Peyer's patch (tissue), 4 donors: ENCODE results near the gene SCYL1. TPM values are rescaled to one million over a fixed set of nuclear protein-coding genes. Genes with fewer than 3 reads are reported as not detected.

Experiments
- DNase-seq, 3 donors: peaks; one replicate each; pipeline ENCODE4 v3.0.0-alpha.2; 2017 to 2019
- H3K27ac ChIP-seq, 4 donors: fragments of 200-600 bp; sonication (generic); one replicate each; pipeline ENCODE4 v1.5.1; 2016 to 2019
- H3K27me3 ChIP-seq, 2 donors: fragments of 200-600 bp; sonication (generic); one replicate each; pipeline ENCODE4 v1.5.1; 2019
- H3K36me3 ChIP-seq, 3 donors: fragments of 200-600 bp; sonication (generic); one replicate each; pipeline ENCODE4 v1.5.1; 2016 to 2019
- H3K4me1 ChIP-seq, 4 donors: fragments of 200-600 bp; sonication (generic); one replicate each; pipeline ENCODE4 v1.5.1; 2016 to 2019
- H3K4me3 ChIP-seq, 4 donors: fragments of 200-600 bp; sonication (generic); 1 replicate in 3 of 4; 2 replicates in 1 of 4; pipeline ENCODE4 v1.5.1; 2016 to 2019; ENCODE audit warnings: mild to moderate bottlenecking in 1 of 4
- H3K9me3 ChIP-seq, 4 donors: fragments of 200-600 bp; sonication (generic); one replicate each; pipeline ENCODE4 v1.5.1; 2016 to 2019; ENCODE audit warnings: mild to moderate bottlenecking in 1 of 4
- POLR2A ChIP-seq, 2 donors: fragments of 450-650 bp; IDR thresholded peaks; one replicate each; pipeline ENCODE4 v1.5.1; 2017; ENCODE audit warnings: antibody characterized with exemption in 2 of 2, mild to moderate bottlenecking in 2 of 2, moderate library complexity in 2 of 2
- total RNA-seq, 4 donors: library from RNA; depleted of rRNA; stranded (reverse); fragments of >200 nt; gene quantifications; one replicate each; pipeline ENCODE4 v1.1.0, GENCODE V29; 2016
- TF ChIP-seq, protein P1 (sequence below), 6 experiments: fragments of 450-650 bp in 4 of 6; fragments of 200-600 bp in 2 of 6; sonication (generic) in 1 of 6; IDR thresholded peaks; one replicate each; pipeline ENCODE4 v1.5.1; 2017 to 2019; ENCODE audit warnings: antibody characterized with exemption in 6 of 6, mild to moderate bottlenecking in 3 of 6, moderate library complexity in 1 of 6

Gene SCYL1
- total RNA-seq, 4 donors from 2014 or later, result 73.4 to 88.1 (median 79.0) TPM

DNA sequence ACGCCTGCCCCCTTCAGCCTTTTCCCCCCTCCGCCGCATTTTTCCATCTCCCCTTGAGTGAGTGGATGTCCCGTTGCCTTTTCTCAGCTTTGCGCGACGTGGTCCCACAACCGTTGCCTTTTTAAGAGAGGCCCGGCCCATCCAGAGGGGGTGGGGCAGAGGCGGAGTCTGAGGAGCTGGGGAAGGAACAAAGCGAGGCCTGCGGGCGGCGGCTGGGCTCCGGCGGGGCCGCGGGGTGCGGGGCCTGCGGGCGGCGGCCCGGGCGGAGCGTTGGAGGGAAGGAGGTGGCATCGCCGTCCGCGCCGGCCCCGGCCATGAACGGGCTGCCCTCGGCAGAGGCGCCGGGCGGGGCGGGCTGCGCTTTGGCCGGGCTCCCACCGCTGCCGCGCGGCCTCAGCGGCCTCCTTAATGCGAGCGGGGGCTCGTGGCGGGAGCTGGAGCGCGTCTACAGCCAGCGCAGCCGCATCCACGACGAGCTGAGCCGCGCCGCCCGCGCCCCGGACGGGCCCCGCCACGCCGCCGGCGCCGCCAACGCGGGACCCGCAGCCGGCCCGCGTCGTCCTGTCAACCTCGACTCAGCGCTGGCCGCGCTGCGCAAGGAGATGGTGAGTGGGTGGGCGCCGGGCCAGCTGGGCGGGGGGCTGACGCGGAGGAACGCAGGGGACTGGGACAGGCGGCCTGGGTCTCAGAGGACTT is 47.6 kb downstream of the SCYL1 start, which contains the start of gene FAM89B:
TSS of gene FAM89B (plus strand) at position 183 of the 696 bp plus-strand sequence. CDS start at position 315, 132 bp downstream.
- peak; percentile 95 to 97 (median 95) for DNase-seq
- peak within 1 kb of the TSS; percentile 77 to 96 (median 87) for H3K4me3 ChIP-seq
- H3K36me3 ChIP-seq, result no peaks in the 10 kb centered on the region
- peaks cover 8 to 68% (median 41%) of the 10 kb centered on the region in 4 donors for H3K4me1 ChIP-seq
- TF ChIP-seq POLR2A (IDR thresholded peaks at IDR 0.05), result peak in 1 of 2 donors; percentile 74
- TF ChIP-seq, protein P1, sequence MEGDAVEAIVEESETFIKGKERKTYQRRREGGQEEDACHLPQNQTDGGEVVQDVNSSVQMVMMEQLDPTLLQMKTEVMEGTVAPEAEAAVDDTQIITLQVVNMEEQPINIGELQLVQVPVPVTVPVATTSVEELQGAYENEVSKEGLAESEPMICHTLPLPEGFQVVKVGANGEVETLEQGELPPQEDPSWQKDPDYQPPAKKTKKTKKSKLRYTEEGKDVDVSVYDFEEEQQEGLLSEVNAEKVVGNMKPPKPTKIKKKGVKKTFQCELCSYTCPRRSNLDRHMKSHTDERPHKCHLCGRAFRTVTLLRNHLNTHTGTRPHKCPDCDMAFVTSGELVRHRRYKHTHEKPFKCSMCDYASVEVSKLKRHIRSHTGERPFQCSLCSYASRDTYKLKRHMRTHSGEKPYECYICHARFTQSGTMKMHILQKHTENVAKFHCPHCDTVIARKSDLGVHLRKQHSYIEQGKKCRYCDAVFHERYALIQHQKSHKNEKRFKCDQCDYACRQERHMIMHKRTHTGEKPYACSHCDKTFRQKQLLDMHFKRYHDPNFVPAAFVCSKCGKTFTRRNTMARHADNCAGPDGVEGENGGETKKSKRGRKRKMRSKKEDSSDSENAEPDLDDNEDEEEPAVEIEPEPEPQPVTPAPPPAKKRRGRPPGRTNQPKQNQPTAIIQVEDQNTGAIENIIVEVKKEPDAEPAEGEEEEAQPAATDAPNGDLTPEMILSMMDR (IDR thresholded peaks at IDR 0.05), result peak in 2 of 6 experiments; percentile 5 to 9
- H3K9me3 ChIP-seq, result no peaks in the 10 kb centered on the region
- peak within 1 kb of the TSS; percentile 90 to 97 (median 94) for H3K27ac ChIP-seq
- H3K27me3 ChIP-seq, result no peaks in the 10 kb centered on the region

DNA sequence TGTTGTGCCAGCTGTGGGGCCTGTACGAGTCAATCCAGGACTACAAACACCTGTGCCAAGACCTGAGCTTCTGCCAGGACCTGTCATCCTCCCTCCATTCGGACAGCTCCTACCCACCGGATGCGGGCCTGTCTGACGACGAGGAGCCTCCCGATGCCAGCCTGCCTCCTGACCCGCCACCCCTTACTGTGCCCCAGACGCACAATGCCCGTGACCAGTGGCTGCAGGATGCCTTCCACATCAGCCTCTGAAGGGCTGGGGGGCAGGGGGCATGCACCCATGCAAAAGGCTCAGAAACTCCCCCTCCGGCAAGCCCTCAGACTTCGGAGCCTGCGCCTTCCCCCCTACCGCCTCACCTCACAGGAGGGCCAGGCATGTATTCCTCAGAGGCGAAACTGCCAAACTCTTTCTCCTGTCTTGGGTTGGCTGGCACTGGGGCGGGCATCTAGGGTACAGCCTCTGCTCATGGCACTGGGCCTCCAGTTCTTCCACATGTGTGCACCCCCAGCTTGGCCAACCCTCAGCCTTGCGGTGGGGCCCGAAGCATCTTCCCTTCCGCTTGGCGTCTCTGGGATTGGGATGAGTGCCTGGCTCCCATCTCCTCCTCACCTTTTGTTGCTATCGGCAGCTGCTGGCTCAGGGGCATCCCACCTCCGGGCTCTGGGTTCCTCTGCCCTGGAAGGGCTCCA is 48.7 kb downstream of the SCYL1 start:
- Histone ChIP-seq H3K4me3 (peak overlapping the region; percentile 77 to 96 (median 87)), H3K36me3 (no peaks in the 10 kb centered on the region), H3K4me1 (peaks cover 10 to 68% (median 45%) of the 10 kb centered on the region in 4 donors), H3K27me3 (no peaks in the 10 kb centered on the region), H3K27ac (peak overlapping the region; percentile 90 to 97 (median 94)), H3K9me3 (no peaks in the 10 kb centered on the region)
- TF ChIP-seq POLR2A (IDR thresholded peaks at IDR 0.05), result no peak
- TF ChIP-seq, protein P1 (IDR thresholded peaks at IDR 0.05), result no peak
- DNase-seq, result no peak

DNA sequence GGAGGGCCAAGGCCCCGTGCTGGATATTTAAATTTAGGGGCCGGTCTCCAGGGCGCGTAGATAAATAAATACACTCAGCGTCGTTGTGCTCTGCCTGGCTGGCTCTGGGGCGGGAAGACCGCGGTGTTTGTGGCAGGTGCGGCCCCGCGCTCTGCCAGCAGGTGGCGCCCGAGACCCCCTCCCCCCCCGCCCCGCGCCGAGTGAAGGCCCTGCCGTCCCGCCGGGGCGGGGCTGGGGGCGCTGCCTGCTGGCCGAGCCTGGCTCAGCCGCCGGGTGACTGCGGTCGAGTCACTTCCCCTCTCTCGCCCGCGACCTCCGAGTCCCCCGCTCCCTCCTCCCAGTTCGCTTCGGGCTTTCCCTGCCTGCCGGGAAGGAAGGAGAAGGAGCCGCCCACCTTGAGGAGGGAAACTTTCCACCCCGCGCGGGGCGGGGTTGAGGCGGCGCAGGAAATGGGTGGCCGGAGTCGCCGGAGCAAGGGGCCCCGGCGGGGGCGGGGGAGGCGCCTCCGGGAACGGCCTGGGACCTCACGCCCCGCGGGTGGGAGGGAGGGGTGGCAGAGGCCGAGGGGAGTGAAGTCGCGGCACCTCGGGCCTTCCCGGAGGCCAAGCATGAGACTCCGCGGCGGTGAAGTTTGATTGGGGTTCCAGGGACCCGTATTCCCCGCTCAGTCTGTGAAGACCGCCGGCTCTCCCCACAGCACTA is 49.4 kb downstream of the SCYL1 start:
- peak; percentile 17 to 56 for TF ChIP-seq POLR2A (IDR thresholded peaks at IDR 0.05)
- TF ChIP-seq, protein P1 (IDR thresholded peaks at IDR 0.05), result peak; percentile 88 to 100 (median 95)
- H3K9me3 ChIP-seq, result no peaks in the 10 kb centered on the region
- H3K27me3 ChIP-seq, result no peaks in the 10 kb centered on the region
- peak overlapping the region; percentile 90 to 97 (median 94) for H3K27ac ChIP-seq
- H3K36me3 ChIP-seq, result no peaks in the 10 kb centered on the region
- peak overlapping the region; percentile 77 to 96 (median 87) for H3K4me3 ChIP-seq
- peaks cover 10 to 67% (median 40%) of the 10 kb centered on the region in 4 donors for H3K4me1 ChIP-seq
- DNase-seq, result peak; percentile 84 to 94 (median 94)

DNA sequence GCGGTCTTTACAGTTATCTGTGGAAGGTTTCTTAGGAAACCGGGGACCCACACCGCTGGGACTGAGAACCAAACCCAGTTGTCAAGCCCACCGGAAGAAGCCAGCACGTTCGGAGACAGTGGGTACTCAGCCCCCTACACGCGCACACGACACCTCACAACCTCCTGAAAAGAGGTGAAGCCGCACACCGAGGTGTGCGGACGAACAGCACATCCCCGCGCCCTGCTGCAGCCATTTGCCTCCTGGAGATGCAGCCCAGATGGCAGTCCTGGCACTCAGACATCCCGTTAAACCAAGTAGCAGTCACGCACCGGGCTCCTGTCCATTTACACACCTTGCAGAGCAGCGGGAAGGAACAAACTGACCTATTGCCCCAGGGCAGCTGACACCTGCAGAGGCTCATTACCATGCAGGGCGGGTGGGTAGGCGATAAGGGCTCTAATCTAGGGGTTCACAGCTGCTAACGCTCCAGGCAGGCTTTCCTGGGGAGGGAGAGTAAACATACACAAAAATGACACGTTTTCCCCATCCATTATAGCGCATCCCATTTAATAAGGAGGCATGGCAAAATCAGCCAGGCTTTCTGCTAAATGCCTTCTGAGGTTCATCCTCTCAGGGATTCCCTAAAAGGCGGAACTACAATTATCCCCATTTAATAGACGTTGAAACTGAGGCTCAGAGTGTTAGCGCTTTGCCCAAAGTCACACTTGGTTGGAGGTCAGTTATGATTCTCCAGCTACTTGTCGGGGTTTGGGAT is 50.1 kb downstream of the SCYL1 start:
- H3K27me3 ChIP-seq, result no peaks in the 10 kb centered on the region
- H3K9me3 ChIP-seq, result no peaks in the 10 kb centered on the region
- peak overlapping the region; percentile 77 to 96 (median 87) for H3K4me3 ChIP-seq
- DNase-seq, result peak; percentile 45 to 86 (median 79)
- peak overlapping the region; percentile 90 to 97 (median 94) for H3K27ac ChIP-seq
- H3K36me3 ChIP-seq, result peaks cover 0 to 7% (median 0%) of the 10 kb centered on the region in 3 donors
- TF ChIP-seq, protein P1 (IDR thresholded peaks at IDR 0.05), result no peak
- TF ChIP-seq POLR2A (IDR thresholded peaks at IDR 0.05), result peak; percentile 37 to 45
- H3K4me1 ChIP-seq, result peaks cover 10 to 73% (median 40%) of the 10 kb centered on the region in 4 donors
